GM19351 (cell line): ENCODE data around the gene PGS1.

Source experiments
- ATAC-seq: cut with Tn5 transposase; IDR thresholded peaks from one replicate; pipeline ENCODE4 v1.9.1; 2021; ENCODE audit warnings: mild to moderate bottlenecking, moderate library complexity; ENCODE audit not compliant: unreplicated experiment

PGS1 gene

DNA sequence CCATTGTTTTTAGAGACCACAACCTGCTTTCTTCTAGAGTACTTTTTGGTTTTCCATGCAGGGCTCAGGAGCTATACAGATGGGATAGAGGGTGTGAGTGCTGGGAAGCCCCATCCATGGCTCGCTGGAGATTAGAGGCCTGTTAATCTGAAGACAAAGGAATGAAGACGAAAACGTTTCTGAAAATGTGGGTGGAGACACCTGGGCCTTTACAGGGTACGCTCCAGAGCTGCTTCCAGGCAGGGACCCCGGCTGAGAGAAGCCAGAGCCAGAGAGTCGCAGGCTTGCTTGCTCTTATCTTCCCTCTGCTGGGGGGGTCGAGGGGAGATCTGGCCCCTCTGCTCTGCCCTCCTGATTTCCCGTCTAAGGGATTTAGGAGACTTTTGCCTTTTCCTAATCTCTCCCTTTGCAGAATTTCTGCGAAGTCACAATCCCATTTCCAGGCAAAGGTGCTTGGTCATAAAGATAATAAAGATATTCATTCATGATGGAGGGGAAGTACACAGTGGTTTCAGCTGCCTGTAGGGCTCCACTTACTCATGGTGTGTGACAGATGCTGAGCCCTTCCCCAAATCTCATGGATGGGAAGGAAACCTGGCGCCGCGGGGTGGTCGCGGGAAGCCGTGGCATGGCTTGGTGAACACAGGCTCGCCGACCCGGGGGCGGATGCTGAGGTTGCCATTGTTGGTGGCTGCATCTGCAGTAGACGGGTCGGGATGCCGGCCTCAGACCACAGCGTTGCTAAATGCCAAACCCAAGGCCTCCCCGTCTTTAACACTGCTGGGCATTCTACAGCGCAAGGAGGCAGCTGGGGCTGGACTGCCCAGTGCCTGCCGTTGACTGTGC, 13.8 kb upstream of the PGS1 start:
- no peak for ATAC-seq

DNA sequence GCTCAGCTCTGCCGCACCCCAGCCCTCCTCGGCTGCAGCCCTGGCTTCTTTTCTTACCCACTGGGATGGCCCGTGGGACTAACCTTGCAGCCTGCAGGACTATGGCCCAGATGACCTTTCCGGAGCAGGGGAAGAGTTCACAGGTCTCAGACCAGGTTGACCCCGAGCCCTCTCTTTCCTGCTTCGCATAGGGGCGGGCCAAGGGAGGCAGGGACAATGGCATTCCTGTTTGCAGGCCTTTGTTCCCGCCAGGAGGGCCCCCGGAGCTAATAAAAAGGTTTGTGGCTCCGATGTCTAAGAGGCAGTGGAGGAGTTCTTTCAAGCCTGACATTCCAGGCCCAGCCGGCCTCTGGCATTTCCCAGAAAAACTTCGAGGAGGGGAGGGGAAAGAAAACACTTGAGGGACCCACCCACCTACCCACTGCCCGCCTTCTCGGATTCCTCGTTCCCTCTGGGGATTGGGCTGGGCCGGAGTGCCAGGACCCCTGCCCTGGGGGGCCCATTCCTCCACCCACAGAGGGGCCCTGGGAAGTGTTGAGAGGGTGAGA, 12.8 kb upstream of the PGS1 start:
- ATAC-seq = no peak

DNA sequence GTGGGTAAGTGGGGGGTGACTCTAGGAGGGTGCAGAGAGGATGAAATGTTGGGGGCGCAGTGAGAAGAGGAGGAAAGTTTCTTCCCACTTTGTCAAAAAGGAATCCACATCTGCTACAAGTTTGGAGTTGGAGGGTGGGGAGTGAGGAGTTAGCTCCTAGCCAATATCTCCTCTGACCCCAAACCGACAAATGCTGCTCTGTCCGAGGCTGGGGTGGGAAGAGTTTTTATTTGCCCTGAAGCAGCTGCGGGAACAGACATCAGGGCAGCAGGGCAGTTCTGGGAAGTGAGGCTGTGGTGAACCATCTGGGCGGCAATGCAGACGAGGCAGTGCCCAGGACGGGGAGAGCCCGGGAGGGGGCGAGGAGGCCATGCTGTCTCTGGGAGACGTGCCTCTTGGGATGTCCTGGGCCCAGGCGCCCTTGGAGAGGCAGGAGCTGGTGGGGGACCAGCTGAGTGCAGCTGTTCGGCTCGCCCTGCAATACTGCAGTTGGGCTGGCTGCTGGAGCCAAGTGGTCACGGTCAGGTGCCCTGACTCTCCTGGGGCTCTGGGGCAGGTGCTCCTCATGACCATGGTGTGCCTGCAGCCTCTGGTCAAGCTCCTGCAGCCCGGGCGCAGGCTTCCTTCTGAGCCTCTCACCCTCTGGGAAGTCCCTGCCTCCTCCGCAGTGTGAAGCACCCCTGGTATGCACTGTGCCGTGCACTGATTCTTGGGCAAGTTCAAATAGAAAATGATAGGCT, 12.2 kb upstream of the PGS1 start:
- no peak for ATAC-seq

DNA sequence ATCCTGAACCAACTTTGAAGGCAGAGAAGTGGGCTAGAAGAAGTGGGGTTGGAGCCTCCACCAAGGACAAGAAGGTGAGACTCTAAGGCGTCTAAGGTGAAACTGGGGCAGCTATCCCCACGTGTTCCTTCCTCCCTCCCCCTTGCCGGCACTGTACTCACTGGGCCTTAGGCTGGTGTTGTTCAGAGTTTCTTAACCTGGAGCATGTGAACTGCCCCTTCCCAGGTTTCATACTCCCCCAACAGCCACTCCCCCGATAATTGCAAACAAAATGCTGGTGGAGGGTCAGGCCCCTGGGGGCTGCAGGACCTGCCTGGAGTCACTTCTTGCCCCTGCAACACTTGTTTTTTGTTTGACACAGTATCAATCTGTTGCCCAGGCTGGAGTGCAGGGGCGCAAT, 11.3 kb upstream of the PGS1 start:
- no peak for ATAC-seq

DNA sequence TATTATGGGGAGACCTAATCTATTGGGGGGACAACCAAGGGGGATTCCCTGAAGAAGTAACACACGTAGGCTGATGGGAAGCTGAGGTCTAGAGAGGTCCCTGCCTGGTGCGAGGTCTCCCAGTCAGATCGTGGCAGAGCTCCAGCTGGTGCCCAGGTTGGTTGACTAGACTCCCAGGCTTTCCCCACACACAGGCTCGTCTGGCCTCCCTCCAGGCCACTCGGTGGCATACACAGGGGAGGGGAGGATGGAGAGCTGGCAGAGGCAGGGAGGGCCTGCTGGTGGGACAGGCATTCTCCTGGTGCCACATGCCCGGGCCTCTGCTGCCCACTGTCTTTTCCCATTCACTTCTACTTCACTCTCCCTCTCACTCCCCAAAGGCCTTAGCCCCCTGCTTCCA, 10.1 kb upstream of the PGS1 start:
- no peak for ATAC-seq

DNA sequence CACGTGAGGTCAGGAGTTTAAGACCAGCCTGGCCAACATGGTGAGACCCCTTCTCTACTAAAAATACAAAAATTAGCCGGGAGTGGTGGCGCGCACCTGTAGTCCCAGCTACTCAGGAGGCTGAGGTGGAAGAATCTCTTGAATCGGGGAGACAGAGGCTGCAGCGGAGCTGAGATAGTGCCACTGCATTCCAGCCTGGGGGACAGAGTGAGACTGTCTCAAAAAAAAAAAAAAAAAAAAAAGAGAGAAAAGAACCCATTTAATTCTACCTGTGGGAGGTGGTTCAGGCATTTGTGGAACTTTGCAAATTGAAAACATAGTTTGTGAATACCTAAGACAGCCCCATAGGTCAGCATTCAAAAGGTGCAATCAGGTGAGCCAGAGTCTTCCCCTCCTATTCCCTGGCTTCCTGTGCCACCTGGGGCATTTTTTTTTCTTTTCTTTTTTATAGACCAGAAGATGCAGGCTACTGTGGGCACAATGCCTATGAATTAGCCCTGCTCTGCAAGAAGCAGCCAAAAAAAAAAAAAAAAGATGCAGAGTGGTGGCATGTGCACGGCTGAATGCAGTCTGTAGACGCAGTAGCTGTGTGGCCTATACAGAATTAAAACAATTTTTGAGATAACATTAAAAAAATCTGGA, 9.5 kb upstream of the PGS1 start:
- ATAC-seq = no peak

DNA sequence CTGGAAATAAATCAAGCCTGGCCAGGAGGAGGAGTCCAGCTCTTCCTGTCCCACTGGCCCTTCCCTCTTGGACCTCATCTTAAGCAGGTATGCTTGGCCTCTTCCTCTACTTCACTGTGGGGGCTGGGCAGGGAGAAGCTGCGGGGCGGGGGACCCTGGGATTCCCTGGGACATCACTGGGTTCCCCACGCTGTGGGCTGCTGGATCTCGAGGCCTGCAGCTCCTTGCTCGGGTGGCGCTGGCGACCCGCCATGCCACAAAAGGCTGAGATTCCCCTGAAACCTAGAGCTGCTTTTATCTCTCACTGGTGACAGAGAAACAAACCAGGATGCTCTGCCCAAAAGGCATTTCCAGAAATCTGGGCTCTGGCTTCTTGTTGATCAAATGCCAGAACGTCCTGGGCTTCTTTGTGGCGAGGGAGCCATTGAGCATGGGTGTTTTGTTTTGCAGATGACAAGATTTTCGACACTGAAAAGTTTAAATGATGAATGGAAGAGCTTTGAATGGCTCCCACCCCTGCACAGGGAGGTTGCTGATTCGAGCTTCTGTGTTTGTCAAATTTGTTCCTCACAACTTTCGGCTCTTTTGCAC, 8.6 kb upstream of the PGS1 start:
- ATAC-seq = no peak

DNA sequence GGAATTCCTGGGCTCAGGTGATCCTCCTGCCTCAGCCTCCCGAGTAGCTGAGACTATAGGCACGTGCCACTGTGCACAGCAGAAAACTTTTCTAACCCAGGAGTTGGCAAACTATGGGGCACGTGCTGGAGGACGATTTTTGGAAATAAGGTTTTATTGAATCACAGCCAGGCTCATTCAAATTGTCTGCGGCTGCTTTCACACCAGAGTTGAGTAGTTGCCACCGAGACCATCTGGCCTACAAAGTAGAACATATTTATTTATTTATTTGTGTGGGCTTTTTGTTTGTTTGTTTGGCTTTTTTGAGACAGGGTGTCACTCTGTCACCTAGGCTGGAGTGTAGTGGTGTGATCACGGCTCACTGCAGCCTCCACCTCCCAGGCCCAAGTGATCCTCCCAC, 7.4 kb upstream of the PGS1 start:
- no peak for ATAC-seq

DNA sequence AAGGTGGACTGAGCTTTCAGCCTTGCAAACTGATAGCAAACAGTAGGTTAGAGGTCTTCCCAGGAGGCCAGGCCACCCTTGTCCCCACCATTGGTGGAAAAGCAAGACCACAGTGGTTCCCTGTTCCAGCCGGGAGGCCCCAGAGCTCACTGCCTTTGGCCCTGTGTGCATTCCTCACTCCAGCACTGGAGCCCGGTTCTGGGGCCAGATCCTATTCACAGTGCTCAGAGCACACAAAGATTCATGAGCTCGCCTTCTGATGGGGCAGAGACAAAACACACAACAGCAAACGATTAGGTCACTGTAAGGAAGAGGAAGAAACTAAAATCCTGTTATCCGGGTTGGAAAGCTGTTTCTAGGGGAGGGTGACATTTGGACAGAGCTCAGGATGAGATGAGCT, 5.6 kb upstream of the PGS1 start:
- ATAC-seq = no peak

DNA sequence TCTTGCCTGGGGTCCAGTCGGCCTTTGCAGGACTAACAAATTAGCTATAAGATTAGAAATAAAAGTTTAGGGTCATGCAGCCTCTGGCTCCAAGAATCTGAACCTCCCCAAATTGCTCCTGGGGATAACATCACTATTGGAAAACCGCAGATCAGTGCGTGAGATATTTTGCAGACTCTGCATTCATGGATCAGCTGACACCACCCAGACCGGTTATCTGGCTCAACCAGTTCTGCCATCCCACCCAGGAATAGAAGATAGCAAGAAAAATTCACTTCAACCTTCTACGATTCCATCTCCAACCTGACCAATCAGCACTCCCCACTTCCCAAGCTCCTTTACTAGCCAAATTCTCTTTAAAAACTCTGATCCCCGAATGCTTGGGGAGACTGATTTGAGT, 4.3 kb upstream of the PGS1 start:
- ATAC-seq = no peak

DNA sequence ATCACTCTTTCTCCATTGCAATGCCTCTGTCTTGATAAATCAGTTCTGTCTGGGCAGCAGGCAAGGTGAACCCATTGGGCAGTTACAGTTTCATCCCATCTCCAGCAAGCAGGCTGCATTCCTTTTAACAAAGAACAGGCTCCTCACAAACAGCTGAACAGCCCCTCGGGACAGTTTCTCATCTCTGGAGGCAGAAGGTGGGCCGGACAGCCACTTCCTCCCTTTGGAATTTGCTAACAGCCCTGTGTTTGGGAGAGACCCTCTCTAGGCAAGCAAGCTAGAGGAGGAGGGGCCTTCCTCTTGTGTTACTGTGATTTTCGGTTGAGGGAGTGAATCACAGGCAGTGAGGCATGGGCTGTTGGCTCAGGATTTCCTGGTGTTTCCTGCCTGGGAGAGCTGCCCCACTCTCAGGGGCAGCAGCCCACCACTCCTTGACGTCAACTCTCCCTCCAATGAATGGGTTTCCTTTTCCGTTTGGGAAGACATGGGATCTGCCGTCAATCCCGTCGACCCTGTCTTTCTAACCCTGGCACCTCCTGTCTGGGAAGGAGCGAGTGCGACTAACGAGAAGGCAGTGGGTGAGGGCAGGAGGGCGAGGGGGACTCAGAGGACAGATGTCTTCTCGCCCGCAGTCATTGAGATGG, 3.7 kb upstream of the PGS1 start:
- no peak for ATAC-seq

DNA sequence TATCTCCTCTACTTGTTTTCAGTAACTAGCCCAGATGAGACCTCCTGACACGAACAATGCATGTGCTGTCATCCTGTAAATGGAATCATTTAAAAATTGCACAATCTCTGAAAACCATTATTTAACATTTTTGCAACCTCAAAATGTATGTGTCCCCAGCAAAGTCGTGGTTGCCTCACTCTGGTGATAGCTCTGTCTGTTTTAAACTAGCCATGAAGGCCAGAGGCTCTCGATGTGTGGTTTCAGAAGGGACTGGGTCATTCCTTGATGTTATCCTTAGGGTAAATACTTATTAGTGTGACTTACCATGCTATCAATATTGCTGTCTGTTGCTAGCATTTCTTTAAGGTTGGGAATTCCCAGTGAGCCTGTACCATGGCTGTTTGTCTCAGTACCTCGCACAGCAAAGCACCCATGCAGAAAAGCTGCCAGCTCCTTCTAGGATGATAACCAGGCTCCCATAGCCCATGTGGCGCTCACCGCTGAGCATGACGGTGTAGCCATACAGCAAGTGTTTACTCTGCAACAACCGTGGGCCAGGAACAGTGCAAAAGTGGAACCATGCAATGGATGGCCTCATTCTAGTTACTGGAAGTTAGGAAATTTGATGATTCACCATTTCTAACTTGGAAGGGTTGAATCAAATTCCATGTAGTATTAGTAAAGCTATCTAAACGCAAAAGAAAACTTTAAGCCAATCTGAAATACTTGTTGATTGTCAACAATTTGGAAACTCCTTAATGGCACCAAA, 2.9 kb upstream of the PGS1 start:
- no peak for ATAC-seq

DNA sequence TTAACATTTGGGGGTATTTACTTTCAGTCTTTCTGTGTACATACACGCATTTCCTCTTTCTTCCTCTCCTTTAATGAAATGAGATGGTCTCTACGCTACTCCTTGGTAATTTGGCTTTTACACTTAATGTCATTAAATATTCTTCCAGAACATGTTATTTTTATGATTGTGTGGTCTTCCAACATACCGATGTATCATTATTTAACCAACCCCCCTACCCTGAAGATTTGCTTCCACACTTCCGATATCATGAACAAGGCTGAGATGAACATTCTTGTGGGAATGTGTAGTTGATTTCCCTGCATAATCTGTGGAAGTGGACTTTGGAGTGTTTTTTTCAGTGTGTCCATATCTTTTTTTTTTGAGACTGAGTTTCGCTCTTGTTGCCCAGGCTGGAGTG, 2.3 kb upstream of the PGS1 start:
- ATAC-seq = no peak

DNA sequence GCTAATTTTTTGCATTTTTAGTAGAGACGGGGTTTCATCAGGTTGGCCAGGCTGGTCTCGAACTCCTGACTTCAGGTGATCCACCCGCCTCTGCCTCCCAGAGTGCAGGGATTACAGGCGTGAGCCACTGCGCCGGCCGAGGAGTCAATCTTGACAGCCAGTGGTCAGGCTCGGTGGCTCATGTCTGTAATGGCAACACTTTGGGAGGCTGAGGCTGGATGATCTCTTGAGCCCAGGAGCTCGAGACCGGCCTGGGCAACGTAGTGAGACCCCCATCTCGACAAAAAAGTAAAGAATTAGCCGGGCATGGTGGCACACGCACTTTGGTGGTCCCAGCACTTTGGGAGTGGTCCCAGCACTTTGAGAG, 608 bp upstream of the PGS1 start:
- ATAC-seq = no peak

DNA sequence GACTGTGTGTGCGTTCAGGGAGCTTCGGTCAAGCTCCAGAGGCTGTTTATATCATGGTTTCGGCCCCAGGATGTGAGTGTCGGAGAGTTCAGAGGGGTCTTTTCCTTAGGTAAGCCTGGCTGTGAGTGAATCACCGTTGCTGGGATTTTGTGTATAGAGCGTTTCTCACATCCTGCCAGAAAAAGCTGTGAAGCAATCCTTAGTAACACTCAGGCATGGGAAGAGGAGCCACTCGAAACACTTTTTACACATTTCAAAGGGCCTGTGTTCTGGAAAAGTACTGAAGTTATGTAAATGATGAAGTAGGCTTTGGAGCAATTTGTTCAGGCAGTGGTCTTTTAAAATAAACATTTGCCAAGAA, 662 bp downstream of the PGS1 start:
- ATAC-seq = no peak

DNA sequence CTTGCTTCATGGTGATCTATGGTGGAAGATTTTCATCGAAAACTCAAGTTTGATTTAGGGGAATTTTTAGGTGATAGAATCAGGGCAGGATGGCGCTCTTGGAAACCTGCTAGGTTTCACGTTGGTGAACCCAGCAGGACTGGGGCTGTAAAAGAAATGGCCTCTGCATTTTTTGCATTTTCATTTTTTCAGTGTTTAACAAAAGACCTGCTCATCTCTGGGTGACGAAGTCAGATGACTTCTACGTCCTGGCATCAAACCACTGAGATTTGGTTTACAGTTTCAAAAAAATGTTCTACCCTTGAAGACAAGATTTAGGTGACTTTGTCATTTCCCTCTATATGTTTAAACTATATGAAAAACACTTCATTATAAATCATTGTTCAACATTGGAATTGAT, 1.9 kb downstream of the PGS1 start:
- no peak for ATAC-seq

DNA sequence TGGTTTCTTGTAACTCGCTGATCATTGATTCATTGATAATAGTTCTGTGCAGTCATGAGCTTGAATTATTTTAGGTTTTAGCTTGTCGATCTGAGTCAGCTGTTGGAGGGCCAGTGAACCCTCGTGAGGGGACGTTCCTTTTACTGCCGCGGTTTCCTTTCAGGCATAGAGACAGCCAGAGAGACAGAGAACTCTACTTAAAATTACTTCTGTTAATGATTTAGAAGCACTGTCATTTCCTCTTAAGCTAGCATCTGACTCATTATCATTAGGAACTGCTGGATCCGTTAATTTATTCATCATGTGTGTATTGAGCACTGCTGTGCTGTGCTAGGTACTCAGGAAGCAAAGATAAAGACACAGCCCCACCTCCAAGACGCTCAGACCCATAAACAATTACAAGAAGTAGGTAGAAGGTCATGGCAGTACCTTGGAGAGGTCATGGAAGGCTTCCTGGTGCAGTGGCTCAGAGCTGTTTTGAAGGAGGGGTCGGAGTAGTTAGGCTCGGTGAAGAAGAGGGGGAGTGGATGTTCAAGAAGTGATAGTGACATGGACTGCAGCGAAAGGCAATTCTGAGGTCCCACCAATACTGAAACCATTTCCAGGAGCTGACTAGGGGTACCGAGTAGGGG, 3.3 kb downstream of the PGS1 start:
- no peak for ATAC-seq

DNA sequence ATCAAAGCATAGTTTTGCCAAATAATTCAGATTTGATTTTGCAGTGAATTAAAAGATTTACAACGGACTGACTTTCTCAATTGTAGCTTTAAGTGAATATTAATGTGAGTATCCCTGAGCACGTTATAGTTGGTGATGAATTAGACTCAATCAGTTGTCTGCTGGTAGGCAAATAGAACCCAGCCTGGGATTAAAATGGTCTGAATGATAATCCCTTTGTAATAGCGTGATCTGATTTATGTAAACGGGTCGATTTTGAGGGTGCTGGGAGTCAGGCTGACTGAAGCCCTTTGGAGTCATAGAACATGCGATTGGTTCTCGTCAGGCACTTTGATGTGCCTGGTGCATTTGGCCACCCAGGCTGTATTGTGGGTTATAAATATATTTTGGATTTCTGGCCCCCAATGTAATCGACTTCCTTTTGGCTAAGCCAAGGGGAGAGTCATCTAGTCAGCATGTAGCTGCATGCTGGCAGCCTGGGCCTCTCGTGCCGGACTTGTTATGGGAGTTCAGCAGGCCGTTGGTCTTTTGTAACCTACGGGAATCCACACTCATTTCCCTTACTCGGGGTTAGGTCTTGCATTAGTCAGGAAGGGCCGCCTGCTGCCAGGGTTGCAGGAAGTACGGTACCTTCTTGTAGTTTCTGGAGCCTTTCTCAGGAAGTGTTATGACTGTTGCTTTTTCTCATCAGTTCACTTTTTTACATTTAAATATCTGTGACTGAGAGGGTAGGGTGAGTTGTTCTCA, 5.4 kb downstream of the PGS1 start:
- ATAC-seq = no peak
